Measurements from ENCODE around the gene COLEC12.

COLEC12 gene

GRCh38 chr18:434410-434809 is 66.1 kb downstream of the COLEC12 start:
- no peak for DNase-seq

DNA sequence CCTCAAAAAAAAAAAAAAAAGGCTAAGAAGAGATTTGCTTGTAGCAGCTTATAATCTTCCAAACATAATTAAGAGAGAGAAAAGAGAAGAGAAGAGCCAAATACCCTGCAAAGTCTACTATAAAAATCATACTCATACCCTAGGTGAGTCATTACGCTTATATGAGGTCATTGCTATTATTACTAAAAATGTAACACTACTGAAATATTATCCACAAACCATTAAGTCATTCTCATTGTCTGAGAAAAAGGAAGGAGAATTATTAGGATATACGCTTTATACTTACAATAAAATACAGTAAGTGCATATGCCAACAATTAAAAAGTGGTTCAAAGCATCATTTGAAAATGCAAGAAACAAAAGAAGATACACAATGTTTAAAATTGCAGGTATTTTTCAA is 66.5 kb downstream of the COLEC12 start:
- DNase-seq: no peak

- no peak for DNase-seq
Measured at GRCh38 chr18:433298-433697, 67.2 kb downstream of the COLEC12 start.

GRCh38 chr18:432791-433190 is 67.7 kb downstream of the COLEC12 start:
- no peak for DNase-seq

GRCh38 chr18:429030-429429 is 71.5 kb downstream of the COLEC12 start:
- DNase-seq: no peak

DNA sequence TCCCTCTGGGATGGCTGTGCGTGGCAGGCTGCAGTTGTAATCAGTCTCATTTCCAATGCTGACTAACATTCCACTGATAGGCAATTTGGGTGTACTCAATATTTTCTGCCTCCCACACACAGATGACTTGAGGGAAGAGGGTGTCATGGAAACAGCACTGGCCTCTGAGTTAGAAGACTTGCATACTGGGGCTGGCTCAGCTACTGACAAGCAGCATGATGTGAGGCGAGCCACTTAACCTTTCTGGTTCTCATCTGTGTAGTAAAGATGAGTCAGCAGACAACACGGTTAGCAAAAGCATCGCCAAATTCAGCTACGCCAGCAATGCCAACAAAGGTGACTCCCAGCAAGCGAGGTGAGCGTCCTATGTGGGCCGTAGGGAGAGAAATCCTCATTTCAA is 73.5 kb downstream of the COLEC12 start:
- DNase-seq: no peak

DNA sequence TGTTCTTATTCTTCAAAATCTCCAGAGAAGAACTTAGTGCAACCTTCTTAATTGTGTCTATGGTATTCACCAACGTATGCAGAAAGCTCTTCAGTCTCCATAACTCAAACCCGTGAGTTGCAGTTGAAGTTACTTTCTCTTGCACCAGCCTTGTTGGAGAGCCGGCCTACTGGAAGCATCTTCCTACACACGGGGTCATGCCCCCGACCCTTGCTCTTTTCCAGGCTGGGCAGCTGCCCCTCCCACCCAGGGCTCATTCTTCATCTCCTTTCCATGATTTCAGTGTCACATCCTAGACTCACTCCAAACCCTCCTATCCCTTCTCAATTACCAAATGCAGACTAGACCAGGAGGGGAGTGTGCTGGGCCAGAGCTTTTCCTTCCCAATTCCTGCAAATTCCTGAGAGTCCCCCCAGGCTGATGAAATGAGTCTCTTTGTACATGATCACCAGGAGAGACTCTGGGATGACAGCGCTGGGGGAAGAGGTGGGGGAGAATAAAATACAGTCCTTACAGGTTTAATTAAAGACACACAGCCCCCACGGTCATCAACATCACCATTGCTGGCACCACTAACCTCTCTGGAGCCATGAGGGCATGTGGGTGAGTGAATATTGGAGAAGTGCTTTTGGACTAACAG is 75.3 kb downstream of the COLEC12 start:
- DNase-seq: no peak

DNA sequence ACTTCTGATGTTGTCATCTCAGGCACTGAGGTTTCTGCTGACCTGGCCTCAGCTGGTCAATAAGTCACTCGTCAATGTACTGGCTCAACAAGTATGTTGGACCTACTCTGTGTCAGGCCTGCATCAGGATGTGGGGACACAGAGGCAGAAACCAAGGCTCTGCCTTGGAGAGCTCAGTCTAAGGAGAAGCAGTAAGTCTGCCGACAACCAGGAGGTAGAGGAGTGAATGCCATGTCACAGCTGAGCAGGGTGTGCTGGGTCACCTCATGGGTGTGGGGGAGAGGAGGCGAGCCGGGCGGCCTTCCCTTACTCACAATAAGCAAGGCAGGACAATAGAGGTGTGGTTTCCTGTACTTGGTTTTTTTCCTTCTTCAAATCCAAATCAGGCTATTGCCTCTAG is 75.8 kb downstream of the COLEC12 start:
- no peak for DNase-seq

DNA sequence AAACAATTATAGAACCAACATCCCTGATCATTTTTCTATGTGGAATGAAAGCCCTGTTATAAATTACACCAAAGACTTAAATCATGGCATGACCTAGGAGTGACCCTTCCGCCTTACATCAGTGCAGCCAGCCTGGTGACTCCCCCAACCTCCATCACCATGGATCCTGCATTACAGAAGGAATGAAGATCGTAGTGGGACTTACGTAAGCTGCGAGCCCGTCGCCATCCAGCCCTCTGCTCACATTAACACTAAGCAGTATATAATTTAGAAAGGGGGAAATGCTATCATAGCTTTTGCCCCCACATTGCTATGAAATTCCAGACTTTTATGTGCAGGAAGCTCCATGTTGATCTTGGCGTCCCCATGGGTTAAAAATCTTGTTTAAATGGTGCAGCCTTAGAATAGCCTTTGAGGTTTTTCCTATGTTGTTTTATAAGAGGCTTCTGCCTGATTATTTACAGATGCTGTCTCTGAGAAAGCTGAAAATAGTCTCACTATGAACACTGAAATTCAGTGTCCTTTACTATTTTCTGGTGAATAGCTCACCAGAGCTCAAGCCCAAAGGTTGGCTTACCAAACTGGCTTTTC is 76.3 kb downstream of the COLEC12 start:
- DNase-seq: no peak

DNA sequence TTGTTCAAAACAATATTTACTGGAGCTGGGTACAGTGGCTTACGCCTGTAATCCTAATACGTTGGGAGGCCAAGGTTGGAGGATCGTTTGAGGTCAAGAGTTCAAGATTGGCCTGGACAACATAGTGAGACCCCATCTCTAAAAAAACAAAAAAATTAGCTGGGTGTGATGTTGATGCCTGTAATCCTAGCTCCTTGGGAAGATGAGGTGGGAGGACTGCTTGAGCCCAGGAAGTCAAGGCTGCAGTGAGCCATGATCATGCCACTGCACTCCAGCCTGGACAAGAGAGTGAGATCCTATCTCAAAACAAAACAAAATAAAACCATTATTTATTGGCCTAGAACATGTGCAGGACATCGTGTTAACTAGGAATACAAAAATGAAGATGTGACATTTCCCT is 77.5 kb downstream of the COLEC12 start:
- no peak for DNase-seq

- DNase-seq: no peak
Measured at GRCh38 chr18:421247-422155, 79.0 kb downstream of the COLEC12 start.

GRCh38 chr18:420661-421246 is 79.7 kb downstream of the COLEC12 start:
- DNase-seq: no peak

GRCh38 chr18:419541-420175 is 80.8 kb downstream of the COLEC12 start:
- DNase-seq: no peak

DNA sequence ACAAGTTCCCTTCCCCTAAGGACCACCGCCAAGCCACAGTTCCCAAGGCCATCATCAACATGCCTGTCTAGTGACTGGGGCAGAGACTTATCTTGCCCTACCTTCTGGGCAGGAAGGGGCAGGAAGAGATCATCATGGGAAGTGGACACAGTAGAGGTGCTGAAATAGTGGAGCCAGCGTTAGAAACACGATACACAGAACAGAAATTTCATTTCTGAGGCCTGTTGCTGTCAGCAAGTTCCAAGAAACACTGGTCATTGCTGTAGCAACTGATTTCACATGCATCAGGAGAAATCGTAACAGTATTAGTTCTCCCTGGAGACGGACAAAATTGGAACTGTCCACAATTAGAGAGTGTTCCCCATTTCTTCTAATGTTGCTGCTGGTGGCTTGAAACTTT is 83.0 kb downstream of the COLEC12 start:
- DNase-seq: no peak

DNA sequence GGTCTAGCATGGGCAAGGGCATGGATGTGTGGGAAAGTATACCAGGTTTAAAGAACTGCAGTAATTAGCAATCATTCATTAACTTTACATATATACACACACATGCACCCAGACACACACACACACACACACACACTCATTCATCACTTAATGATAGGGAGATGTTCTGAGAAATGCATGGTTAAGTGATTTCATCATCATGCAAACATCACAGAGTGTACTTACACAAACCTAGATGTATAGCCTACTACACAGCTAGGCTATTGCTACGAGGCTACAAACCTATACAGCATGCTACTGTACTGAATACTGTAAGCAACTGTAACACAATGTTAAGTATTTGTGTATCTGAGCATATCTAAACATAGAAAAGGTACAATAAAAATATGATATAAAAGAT is 83.6 kb downstream of the COLEC12 start:
- no peak for DNase-seq

- DNase-seq: no peak
Measured at GRCh38 chr18:415617-416612, 84.6 kb downstream of the COLEC12 start.

- no peak for DNase-seq
Measured at GRCh38 chr18:415047-415446, 85.5 kb downstream of the COLEC12 start.

DNA sequence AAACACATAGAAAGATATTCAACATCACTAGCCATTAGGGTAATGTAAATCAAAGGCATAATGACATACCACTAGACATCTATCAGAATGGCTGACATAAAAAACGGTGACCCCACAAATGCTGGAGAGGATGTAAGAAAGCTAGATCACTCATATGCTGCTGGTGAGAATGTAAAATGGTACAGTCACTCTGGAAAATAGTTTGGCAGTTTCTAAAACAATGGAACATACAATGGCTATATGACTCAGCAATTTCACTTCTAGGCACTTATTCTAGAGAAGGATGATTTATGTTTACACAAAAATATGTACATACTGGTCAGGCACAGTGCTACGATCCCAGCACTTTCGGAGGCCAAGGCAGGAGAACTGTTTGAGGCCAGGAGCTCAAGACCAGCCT is 87.3 kb downstream of the COLEC12 start:
- DNase-seq: no peak

DNA sequence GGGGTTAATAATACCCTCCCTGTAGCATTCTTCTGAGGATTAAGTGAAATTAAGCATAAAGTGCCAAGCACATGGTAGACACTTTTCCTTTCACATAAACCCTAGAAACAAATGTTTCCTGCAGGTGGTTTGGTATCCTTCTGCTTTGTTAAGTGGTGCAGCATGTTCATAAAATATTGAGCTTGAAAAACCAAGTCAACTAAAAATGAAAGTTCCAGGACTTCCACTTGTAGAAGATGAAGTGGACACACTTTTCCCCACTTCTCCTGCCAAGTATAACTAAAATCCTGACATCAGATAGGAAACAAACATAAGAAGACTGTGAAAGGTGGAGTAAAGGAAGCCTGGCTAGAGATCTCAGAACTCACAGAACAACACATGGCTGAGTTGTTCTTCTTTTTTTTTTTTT is 90.5 kb downstream of the COLEC12 start:
- DNase-seq: no peak

DNA sequence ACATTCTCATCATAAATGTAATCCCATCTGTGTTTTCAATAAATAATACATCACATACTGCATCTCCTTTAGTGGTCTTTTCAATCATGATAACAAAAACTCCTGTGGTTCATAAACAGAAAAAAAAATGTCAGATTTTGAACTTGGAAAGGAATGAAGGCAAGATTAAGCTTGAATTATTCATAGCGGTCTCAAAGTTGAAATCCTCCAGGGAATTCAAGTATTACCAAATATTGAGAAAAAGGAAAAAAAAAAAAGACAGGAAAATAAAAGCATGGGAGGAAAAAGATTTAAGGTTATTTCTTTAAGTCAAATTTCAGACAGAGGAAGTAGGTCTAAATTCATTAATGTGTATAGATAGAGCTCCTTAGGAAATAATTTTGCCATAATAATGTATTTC is 92.1 kb downstream of the COLEC12 start:
- DNase-seq: no peak

DNA sequence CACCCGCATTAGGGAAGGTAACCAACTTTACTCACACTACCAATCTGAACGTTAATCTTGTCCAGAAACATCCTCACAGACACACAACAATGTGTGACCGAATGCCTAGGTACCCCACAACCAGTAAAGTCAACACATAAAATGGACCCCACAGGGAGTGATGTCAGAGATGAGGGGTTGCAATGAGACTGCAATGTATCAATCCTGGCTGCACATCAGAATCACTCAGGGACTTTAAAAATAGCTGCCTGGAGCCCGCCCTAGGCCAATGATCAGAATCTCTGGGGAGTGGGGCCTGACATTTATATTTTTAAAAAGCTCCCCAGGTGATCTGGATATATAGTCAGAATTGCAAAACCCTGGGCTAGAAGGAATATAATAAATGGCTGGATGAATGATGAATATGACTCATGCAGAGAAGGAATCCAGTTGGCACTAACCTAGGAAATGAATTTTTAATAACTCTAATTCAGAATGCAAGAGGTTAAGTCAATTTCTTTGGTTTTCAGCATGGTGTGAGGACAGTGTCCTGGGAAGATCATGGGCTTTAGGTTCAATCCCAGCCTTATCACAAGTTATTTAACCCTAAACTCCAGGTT is 92.8 kb downstream of the COLEC12 start:
- no peak for DNase-seq

Measured in CD4-positive, alpha-beta T cell treated with Interleukin-17A for 4 hours (primary cell).